ENCODE results near the gene SLC6A2.

Gene SLC6A2

DNA sequence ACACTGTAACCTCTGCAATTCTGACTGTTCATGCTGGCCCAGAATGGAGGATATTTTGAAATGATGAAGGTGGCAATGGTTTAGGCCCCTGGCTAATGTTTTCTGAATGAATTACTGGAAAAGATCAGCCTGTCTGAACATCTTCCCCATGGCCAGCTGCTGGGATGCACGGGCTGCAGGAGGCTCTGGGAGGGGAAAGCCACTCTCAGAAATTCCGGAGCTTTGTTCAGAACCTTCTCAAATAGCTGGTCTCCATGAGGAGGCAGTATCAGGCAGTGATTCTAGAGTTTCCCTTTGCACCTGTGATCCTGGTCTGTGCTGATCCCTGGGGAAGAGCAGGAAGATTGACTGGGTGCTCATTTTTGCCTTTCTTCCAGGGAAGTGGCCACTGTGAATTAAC is 5.0 kb downstream of the SLC6A2 start:
- no peak overlapping the region for H2AFZ ChIP-seq (ENCODE audit: low read depth, low read length)
- H3K79me2 ChIP-seq (ENCODE audit: insufficient read depth, low read length), result no peaks in the 10 kb centered on the region
- no peaks in the 10 kb centered on the region for H4K20me1 ChIP-seq (ENCODE audit: insufficient read depth, low read length)
- H3K4me3 ChIP-seq (ENCODE audit: low read depth in 1 of 2, low read length in 2 of 2), result no peak overlapping the region
- no peaks in the 10 kb centered on the region for H3K4me1 ChIP-seq (ENCODE audit: insufficient read depth, low read length)
- TF ChIP-seq CTCF (IDR thresholded peaks at IDR 0.05; ENCODE audit: borderline replicate concordance, extremely low read depth, low read length, poor library complexity, severe bottlenecking) (no peak), EZH2 (IDR thresholded peaks at IDR 0.05; ENCODE audit: borderline replicate concordance, low read depth, low read length, severe bottlenecking) (no peak)
- H3K27ac ChIP-seq (ENCODE audit: low read length), result no peak overlapping the region
- H3K4me2 ChIP-seq (ENCODE audit: insufficient read depth, low read length), result no peak overlapping the region
- DNase-seq, result no peak
- H3K27me3 ChIP-seq (ENCODE audit: insufficient read depth, low read length, poor library complexity), result peaks cover 2% of the 10 kb centered on the region
- no peak for ATAC-seq (ENCODE audit: insufficient read depth, low read depth)
- peaks cover 3% of the 10 kb centered on the region for H3K9me3 ChIP-seq (ENCODE audit: insufficient read depth, low read length, severe bottlenecking)
- H3K36me3 ChIP-seq (ENCODE audit: insufficient read depth, low read length), result no peaks in the 10 kb centered on the region
- no peak overlapping the region for H3K9ac ChIP-seq (ENCODE audit: low read depth, low read length)

DNA sequence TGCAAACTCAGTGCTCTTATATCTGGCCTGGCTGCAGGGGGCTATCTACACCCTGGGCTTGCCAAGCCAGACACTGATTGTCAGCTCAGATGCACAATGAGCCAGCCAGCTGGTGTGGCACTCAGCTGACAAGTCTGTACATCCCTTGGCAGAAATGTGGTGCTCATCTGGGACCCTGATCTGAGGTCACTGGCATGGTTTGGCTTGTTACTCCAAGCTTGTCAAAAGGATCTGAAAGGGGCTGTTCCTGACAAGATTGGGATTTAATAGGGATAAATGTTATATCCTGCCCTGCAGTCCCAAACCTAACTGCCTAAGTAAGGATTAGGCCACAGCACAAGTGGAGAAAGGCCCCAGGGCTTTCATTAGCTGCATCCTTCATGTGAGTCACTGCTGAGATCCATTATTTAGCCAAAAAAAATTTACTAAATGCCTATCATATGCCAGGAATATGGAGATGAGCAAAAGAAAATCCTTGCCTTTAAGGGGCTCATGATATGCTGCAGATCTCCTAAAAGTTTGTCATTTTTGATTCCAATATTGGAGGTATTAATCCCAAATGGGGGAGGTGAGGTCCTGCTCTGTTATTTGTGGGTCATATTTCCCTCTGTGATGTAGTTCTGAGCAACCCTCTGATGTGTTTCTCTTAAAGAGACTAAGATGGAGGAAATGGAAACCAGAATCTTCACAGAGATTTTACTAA is 6.3 kb downstream of the SLC6A2 start:
- H3K4me2 ChIP-seq (ENCODE audit: insufficient read depth, low read length), result no peak overlapping the region
- H3K4me1 ChIP-seq (ENCODE audit: insufficient read depth, low read length), result no peaks in the 10 kb centered on the region
- no peaks in the 10 kb centered on the region for H3K9me3 ChIP-seq (ENCODE audit: insufficient read depth, low read length, severe bottlenecking)
- no peaks in the 10 kb centered on the region for H3K36me3 ChIP-seq (ENCODE audit: insufficient read depth, low read length)
- H3K27me3 ChIP-seq (ENCODE audit: insufficient read depth, low read length, poor library complexity), result peaks cover 2% of the 10 kb centered on the region
- H2AFZ ChIP-seq (ENCODE audit: low read depth, low read length), result no peak overlapping the region
- no peaks in the 10 kb centered on the region for H4K20me1 ChIP-seq (ENCODE audit: insufficient read depth, low read length)
- H3K9ac ChIP-seq (ENCODE audit: low read depth, low read length), result no peak overlapping the region
- ATAC-seq (ENCODE audit: insufficient read depth, low read depth) (no peak), DNase-seq (no peak)
- no peak for TF ChIP-seq EZH2 (IDR thresholded peaks at IDR 0.05; ENCODE audit: borderline replicate concordance, low read depth, low read length, severe bottlenecking)
- TF ChIP-seq CTCF (IDR thresholded peaks at IDR 0.05; ENCODE audit: borderline replicate concordance, extremely low read depth, low read length, poor library complexity, severe bottlenecking), result no peak
- H3K4me3 ChIP-seq (ENCODE audit: low read depth in 1 of 2, low read length in 2 of 2), result no peak overlapping the region
- no peak overlapping the region for H3K27ac ChIP-seq (ENCODE audit: low read length)
- no peaks in the 10 kb centered on the region for H3K79me2 ChIP-seq (ENCODE audit: insufficient read depth, low read length)

- Histone ChIP-seq H3K9me3 (ENCODE audit: insufficient read depth, low read length, severe bottlenecking) (no peaks in the 10 kb centered on the region), H2AFZ (ENCODE audit: low read depth, low read length) (no peak overlapping the region), H3K4me2 (ENCODE audit: insufficient read depth, low read length) (no peak overlapping the region), H3K4me3 (ENCODE audit: low read depth in 1 of 2, low read length in 2 of 2) (no peak overlapping the region), H3K4me1 (ENCODE audit: insufficient read depth, low read length) (no peaks in the 10 kb centered on the region), H3K27ac (ENCODE audit: low read length) (no peak overlapping the region), H3K9ac (ENCODE audit: low read depth, low read length) (no peak overlapping the region), H4K20me1 (ENCODE audit: insufficient read depth, low read length) (no peaks in the 10 kb centered on the region), H3K27me3 (ENCODE audit: insufficient read depth, low read length, poor library complexity) (peaks cover 2% of the 10 kb centered on the region), H3K36me3 (ENCODE audit: insufficient read depth, low read length) (no peaks in the 10 kb centered on the region), H3K79me2 (ENCODE audit: insufficient read depth, low read length) (no peaks in the 10 kb centered on the region)
- no peak for DNase-seq
- no peak for TF ChIP-seq EZH2 (IDR thresholded peaks at IDR 0.05; ENCODE audit: borderline replicate concordance, low read depth, low read length, severe bottlenecking)
- no peak for TF ChIP-seq CTCF (IDR thresholded peaks at IDR 0.05; ENCODE audit: borderline replicate concordance, extremely low read depth, low read length, poor library complexity, severe bottlenecking)
- ATAC-seq (ENCODE audit: insufficient read depth, low read depth), result no peak
Measured at GRCh38 chr16:55662644-55663031, 6.8 kb downstream of the SLC6A2 start.

Data from DND-41 (cell line).